AG10803 (cell line): ENCODE results near the gene RHBDF1.
"Not testable (repeated sequence)": the region's sequence is repeated elsewhere in the genome, so short reads cannot be mapped to it uniquely, and the experiment has no call there.

Experiments
- DNase-seq: peaks from one replicate; pipeline ENCODE4 v3.0.0; 2010; ENCODE audit warnings: low read depth
- H3K4me3 ChIP-seq: 2 replicates; pipeline ENCODE4 v1.5.1; 2011; ENCODE audit warnings: mild to moderate bottlenecking, low read length, control low read depth
- TF ChIP-seq, protein P1 (sequence below): conservative IDR thresholded peaks from 2 replicates; pipeline ENCODE4 v1.5.1; 2011; ENCODE audit warnings: mild to moderate bottlenecking, low read length, control low read depth, inconsistent platforms

Gene RHBDF1

DNA sequence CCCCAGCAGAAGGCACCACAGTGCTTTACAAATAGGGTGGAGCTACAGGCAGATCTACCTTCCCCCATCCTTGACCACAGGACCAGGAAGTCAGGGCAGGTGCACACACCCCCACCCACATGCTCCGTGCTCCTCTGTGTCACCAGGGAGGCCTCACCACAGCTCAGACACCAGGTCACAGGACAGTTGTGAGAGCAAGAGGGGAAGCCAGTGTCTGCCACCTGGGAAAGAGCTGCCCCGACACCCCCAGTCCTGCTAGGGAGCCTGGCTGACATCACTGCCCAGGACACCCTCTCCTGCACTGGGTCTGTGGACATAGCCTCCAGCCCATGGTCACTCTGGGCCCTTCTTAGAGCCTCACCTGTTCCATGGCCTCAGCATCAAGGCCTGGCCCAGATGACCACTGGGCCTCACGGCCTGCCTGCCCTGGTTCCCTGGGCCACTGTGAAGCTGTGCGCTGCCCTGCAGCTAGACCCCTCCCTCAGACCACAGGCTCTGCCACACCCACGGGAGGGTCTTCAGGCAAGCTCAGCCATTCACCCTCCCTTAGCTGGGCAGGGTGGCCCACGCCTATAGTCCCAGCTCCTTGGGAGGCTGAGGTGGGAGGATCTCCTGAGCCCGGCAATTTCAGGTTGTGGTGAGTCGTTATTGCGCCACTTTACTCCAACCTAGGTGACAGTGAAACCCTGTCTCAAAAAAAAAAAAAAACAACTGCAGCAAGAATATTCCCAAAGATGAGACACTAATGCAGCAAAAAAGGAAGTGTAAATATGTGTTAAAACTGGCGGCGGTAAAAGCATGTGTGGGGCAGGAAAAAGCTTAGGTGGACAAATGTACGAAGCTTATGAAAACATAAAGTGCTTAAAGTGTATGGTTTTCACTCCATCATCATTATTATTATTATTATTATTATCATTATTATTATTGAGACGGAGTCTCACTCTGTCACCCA, 33.2 kb downstream of the RHBDF1 start:
- H3K4me3 ChIP-seq, result no peak overlapping the region
- DNase-seq, result no peak
- TF ChIP-seq, protein P1, sequence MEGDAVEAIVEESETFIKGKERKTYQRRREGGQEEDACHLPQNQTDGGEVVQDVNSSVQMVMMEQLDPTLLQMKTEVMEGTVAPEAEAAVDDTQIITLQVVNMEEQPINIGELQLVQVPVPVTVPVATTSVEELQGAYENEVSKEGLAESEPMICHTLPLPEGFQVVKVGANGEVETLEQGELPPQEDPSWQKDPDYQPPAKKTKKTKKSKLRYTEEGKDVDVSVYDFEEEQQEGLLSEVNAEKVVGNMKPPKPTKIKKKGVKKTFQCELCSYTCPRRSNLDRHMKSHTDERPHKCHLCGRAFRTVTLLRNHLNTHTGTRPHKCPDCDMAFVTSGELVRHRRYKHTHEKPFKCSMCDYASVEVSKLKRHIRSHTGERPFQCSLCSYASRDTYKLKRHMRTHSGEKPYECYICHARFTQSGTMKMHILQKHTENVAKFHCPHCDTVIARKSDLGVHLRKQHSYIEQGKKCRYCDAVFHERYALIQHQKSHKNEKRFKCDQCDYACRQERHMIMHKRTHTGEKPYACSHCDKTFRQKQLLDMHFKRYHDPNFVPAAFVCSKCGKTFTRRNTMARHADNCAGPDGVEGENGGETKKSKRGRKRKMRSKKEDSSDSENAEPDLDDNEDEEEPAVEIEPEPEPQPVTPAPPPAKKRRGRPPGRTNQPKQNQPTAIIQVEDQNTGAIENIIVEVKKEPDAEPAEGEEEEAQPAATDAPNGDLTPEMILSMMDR, result no peak

GRCh38 chr16:38206-38605, 34.2 kb downstream of the RHBDF1 start:
- not testable (repeated sequence) for H3K4me3 ChIP-seq, DNase-seq

GRCh38 chr16:37511-37910, 34.9 kb downstream of the RHBDF1 start:
- DNase-seq, result no peak
- TF ChIP-seq, protein P1, result no peak
- H3K4me3 ChIP-seq, result no peak overlapping the region

- TF ChIP-seq, protein P1, result no peak
- H3K4me3 ChIP-seq, result no peak overlapping the region
- DNase-seq, result no peak
Measured at GRCh38 chr16:36336-36984, 36.0 kb downstream of the RHBDF1 start.

GRCh38 chr16:35678-36305, 36.6 kb downstream of the RHBDF1 start:
- TF ChIP-seq, protein P1, result no peak
- DNase-seq, result no peak
- no peak overlapping the region for H3K4me3 ChIP-seq

DNA sequence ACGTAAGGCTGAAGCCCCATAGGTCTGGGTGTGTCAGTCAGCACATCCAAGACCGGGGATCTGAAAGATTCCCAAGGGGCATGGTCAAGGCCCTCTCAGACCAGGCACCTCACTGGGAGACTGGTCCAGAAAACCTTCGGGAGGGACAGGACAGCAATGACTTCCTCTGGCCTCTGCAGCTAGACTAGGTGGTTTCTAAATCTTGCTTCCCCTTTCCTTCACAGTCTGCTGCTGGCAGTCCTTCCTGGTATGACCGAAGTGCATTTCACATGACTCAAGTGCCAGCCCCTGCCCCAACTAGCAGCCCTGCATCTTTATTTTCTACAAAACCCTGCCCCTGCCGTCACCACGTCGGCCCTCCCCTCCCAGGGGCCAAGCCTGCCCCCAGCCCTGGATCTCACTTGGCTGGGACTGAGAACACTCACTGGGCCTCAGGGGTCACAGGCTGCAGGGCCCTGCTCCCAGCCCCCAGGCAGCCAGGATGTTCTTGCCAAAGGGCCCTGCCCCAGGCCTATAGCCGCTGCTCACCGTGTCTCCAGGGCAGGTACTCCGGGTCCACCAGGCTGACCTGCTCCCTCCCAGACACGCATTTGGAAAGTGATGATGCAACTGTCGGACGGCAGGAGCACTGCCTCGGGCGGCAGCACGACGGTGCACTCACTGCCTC, 37.3 kb downstream of the RHBDF1 start:
- H3K4me3 ChIP-seq, result no peak overlapping the region
- no peak for DNase-seq
- TF ChIP-seq, protein P1, result no peak

DNA sequence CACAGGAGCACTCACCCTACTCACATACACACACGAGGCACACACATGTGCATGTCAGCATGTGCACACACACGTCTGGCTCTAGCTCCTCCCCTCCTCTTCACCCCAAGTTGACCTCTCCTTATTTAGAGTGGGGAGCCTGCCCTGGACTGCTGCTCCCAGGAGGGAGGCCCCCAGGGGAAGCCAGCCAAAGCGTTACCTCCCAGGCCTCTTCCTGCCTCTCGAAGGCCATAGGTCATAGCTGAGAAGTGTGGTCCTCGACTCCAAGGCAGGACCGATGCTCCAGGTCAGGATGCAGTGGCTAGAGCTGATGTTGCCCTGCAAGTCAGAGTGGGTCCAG, 37.8 kb downstream of the RHBDF1 start:
- TF ChIP-seq, protein P1, result no peak
- no peak for DNase-seq

More for the DNA sequence above, 37.8 kb downstream of the RHBDF1 start:
- no peak overlapping the region for H3K4me3 ChIP-seq
